CD4-positive, alpha-beta T cell treated with Interleukin-21 for 1 hour (primary cell): ENCODE results near the gene DHH.
"Not testable (repeated sequence)": the region's sequence is repeated elsewhere in the genome, so short reads cannot be mapped to it uniquely, and the experiment has no call there.

Experiments
- DNase-seq: peaks from one replicate; pipeline ENCODE4 v3.0.0-alpha.2; 2020

The DHH gene

DNA sequence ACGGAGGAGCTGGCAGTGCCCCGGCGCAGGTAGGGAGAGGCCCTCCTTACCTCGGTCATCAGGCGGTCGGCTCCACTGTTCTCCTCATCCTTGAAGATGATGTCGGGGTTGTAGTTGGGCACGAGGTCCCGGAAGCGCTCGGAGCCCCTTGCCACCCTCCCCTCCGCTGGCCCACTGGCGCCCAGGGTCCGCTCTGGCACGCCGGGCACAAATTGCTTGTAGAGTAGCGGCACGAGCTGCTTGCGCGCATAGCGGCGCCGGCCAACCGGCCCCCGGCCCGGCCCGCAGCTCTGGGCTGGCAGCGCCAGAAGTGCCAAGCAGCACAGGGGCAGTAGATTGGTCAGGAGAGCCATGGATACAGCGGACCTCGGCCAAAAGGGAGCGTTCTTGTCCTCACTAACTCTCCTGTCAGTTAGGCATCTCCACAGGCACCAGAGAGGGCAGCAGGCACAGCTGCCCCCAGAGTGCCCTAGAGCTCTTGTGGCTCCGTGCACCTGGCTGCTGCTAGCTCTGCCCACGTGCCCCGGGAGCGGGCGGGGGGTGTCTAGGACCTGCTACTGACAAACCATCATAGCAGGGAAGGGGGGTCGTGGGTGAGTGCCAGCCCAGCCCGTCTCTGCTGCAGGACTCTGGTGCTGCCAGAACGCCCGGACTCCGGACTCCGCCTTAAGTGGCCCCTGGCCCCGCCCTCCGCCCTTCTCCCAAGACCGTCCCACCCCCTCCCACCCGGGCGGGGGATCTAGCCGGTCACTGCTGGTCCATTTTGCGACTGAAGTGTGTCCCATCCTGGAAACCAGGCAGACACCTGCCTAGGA lies at the start of gene DHH:
Gene DHH, minus strand, starts transcription at position 642 of the 815 bp plus-strand sequence. Its CDS starts 289 bp downstream, at position 353.
- no peak for DNase-seq

DNA sequence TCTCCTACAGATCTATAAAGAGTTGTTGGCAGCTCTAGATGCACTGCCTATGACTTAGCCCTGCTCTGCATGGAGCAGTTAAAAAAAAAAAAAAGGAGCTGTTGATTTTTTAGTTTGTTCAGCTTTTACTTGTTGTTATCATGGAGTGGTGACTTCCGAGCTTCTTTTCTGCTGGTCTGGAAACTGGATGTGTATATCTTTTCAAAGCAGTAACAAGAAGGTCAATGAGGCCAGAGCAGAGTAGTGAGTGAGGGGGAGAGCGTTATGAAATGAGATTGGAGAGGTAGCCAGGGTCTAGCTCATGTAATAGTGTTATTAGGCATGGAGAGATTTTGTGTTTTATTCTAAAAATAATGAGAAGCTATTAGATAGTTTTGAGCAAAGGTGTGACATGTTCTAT lies 49.8 kb upstream of the DHH start:
- DNase-seq: no peak

DNA sequence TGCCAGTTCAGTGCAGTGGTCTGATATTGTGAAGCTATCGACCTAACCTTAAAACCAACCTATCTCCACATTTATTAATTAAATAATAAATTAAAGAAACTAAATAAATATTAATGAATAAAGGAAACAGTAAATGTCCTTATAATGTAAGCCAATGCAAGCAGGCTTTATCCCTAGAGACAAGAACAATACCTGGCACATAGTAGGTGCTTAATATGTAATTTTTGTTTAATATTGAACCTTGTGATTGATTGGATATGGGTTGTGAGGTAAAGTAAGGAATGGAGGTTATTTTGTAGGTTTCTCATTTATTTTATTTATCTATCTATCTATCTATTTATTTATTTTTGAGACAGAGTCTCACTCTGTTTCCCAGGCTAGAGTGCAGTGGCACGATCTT lies 44.4 kb upstream of the DHH start:
- no peak for DNase-seq

DNA sequence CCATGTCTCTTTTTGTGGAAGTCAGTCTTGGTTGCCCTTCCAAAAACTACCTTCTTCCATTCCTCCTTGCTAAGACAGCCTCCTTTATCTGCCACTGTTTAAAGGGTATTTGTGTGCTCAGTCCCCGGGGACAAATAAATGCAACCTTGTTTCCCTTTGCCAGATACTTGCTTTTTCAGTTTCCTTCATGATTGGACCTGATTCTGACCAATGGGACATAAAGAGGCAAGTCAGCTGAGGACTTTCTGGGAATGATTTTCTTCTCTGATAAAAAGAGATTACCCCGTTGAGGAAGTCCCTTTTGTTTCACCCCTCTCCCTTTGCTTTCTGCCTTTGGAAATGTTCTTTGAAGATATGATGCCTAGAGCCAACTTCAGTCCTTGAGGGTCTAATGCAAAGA lies 44.0 kb upstream of the DHH start:
- no peak for DNase-seq

DNA sequence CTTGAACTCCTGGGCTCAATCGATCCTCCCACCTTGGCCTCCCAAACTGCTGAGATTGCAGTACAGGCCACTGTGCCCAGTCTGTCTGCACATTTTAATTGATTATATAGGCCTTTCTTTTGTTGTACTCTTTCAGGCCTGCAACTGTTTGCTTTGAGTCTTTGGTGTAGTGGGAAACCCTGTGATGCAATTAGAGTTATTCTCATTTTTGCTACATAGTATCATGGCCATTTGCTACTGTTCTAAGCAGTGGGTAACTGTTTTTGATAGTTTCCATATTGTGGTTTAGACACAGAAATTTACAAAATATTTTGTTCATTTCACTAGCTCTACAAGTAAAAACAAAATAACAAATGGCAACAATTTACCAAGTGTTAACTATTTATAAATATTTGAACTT lies 42.9 kb upstream of the DHH start:
- no peak for DNase-seq

DNA sequence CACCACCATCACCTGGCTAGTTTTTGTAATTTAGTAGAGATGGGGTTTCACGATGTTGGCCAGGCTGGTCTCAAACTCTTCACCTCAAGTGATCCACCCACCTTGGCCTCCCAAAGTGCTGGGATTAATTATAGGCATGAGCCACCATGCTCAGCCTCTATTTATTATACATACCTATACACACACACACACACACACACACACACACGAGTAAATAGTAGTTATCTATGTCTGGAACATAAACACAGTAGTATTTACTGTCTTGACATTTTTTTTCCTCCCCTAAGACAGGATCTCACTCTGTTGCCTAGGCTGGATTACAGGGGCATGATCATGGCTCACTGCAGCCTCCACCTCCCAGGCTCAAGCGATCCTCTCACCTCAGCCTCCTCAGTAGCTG lies 42.4 kb upstream of the DHH start:
- not testable (repeated sequence) for DNase-seq

DNA sequence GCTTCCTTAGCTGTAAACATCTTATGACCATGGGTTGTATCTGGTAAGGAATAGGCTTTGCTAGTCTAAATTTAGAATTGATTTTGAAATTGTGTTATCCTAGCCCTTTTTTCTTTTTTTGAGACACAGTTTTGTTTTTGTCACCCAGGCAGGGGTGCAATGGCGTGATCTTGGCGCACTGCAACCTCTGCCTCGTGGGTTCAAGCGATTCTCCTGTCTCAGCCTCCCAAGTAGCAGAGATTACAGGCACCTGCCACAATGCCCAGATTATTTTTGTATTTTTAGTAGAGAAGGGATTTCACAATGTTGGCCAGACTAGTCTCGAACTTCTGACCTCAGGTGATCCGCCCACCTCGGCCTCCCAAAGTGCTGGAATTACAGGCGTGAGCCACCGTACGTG lies 39.0 kb upstream of the DHH start:
- DNase-seq: no peak

DNA sequence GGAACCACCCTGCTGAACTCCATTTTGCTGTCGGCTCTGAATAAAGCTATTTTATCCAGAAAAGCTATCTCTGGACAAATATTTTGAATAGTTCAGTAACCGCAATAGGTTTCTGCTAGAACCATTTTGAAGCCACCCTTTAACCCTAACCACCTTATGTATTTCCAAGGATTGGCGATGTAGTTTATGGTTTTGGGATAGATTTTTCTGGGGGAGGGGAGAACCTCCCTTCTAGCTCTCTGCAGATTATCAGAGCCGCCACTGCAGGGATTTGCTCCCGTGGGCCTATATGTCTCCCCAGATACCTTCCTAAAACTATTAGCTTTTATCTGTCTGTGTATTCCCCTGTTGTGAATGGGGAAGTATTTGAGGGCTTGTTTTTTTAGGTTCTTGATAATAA lies 38.4 kb upstream of the DHH start:
- DNase-seq: no peak

DNA sequence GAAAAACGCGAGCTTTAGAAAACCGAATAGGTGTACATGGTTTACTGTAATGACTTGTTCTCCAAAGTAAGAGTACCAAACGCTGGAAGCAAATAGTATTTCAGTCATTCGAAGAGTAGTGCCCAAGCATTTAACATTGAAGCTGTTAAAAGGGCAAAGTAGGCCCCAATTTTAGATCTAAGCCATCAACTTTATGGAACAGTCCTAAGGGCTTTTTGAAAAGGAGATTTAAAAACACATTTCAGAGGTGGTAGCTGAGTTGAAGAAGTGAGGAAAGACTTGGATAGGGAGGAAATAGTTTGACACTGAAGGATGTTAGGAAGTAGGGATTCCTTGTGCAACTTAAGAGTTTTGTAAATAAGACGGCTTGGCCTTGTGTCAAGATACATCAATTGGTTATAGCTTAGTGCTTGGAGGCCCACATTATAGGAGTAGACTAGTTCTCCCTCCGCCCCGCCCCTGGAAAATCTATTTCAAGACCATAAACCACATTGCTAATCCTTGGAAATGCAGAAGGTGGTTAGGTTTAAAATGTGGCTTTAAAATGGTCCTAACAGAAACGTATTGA lies 37.4 kb upstream of the DHH start:
- DNase-seq: no peak

DNA sequence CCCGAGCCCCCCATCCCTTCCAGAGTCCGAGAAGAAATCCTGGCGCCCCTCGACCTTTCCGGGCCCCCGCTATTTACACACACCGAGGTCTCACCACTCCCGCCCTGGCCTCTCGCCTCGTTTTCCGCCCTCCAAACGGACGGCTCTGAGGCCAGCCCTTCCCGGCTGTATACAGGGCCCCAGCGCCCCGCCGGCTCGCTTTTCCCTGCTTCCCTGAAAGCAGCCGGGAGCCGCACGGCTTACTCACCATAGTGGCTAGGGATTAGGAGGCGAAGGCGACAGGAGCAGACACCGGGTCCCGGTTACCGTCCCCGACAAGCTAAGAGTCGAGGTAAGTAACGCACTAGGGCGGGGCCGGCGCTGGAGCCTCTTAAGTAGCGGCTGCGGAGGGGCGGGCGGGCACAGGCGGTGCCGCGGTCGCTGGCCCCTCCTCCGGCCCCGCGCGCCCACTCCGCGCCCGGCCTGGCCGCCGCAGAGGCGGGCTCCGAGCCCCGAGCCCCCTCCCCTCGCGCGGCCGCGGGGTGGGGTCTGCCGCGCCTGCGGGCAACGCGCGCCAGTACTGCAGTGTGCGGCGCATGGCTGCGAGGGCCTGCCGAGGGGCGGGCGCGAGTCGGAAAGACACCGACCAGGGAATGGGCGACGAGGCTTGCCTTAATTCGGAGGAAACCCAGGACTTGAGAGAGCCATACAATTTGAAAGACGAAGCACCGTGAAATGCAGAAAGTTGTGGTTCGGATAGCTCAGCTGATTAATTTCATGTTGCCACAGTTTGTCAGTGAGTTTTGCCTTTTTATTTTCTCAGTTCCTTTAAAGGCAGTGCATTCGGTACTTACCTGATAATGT lies 36.7 kb upstream of the DHH start, which contains the start of gene TUBA1B:
Gene TUBA1B, minus strand, starts transcription at position 345 of the 843 bp plus-strand sequence. Its CDS starts 95 bp downstream, at position 250.
- DNase-seq: peak; percentile 92

DNA sequence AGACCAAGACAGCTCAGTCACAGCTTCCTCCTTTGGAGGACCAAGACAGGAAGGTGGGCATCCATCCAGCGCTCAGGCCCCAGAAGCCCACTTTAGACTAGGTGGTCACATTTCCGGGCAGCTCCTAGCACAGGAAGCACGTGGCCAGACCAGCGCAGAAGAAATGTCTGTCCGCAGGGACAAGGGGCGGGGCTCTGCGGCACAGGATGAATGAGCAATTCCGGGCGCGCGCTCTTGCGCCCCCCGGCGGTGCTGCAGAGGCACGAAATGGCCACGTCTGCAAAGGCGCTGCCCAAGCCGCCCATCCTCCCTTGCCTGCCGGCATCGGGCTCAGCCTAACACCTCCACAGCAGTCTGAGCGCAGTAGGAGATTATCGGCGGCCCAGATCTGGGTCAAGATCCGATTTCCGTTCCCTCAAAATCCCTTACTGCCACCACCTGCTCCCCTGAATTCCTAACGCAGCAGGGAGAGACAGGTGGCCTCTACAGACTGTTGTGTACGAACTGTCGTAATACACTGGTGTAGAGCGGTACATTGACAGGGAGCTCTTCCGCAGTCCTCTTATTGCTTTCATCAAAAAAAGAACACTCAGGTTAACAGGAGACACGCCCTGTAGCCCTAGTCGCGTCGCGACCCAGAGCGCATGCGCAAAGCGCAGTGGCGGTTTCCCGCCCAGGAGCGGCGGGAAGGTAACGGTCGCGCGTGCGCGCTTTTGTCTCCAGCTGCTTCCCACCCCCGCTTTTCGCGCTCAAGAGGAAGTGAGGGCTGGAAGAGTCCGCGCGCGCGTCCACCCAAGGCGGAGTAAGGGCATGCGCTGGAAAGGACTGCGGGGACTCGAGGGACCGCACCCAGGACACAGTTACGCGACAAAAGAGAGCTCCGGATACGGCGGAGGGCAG lies 35.8 kb upstream of the DHH start:
- peak; percentile 95 for DNase-seq

DNA sequence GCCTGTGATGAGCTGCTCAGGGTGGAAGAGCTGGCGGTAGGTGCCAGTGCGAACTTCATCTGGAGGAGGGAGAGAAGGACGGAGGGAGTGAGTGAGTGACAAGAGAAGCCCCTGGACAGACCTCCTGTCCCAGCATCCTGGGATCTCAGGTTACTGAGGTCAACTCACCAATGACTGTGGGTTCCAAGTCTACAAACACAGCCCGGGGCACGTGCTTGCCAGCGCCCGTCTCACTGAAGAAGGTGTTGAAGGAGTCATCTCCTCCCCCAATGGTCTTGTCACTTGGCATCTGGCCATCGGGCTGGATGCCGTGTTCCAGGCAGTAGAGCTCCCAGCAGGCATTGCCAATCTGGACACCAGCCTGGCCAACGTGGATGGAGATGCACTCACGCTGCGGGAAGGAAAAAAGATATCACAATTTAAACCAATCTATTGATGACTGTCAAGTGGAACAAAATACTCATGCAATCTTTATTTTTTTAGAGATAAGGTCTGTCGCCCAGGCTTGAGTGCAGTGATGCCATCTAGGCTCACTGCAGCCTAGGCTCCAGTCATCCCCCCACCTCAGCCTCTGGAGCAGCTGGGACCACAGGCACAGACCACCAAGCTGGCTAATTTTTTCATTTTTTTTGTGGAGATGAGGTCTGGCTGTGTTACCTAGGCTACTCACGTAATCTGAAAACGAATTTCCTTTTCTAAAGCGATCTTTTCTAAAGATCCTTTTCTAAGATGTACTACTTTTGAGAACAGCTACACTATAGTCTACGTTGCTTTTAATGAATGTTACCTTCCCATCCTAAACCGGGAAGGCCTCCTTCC lies 34.9 kb upstream of the DHH start:
- no peak for DNase-seq

DNA sequence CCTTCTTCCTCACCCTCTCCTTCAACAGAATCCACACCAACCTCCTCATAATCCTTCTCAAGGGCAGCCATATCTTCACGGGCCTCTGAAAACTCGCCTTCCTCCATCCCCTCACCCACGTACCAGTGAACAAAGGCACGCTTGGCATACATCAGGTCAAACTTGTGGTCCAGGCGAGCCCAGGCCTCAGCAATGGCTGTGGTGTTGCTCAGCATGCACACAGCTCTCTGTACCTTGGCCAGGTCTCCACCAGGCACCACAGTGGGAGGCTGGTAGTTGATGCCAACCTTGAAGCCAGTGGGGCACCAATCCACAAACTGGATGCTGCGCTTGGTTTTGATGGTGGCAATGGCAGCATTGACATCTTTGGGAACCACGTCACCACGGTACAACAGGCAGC lies 33.4 kb upstream of the DHH start:
- not testable (repeated sequence) for DNase-seq

DNA sequence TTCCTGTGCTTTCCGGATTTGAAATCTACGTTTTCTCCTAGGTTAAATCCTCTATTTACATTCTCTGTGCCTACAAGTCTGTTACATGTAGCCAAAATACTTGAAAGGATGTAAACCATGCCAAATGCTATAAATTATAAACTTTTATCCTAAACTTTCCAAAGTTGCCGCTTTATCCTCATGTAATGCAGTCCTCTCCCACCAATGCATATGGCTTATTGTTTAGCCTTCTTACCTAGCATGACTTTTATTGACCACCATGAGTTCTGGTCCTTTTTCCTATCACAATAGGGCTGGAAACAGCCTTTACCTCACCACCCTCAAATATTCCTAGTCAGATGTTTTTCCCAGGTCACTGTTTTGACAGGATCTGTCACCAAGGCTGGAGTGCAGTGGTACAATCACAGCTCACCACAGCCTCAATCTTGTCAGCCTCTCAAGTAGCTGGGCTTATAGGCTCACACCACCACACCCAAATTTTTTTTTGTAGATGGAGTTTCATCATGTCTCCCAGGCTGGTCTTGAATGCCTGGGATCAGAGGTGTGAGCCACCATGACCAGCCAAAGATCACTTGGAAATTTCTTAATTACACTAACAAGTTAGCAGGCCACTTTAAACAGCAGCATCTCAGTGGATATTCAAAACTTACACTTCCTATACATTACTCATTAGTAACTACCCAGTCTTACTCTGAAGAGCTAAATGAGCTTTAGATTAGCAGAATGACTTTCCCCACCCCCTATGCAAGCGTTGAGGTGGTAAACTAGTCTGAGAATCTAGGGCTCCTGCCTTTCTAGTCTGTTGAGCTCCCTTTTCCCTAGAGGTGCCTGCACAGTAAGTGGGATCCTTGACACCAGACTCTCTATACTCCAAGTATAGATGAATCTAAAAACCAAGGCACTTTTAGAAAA lies 32.5 kb upstream of the DHH start:
- DNase-seq: no peak

DNA sequence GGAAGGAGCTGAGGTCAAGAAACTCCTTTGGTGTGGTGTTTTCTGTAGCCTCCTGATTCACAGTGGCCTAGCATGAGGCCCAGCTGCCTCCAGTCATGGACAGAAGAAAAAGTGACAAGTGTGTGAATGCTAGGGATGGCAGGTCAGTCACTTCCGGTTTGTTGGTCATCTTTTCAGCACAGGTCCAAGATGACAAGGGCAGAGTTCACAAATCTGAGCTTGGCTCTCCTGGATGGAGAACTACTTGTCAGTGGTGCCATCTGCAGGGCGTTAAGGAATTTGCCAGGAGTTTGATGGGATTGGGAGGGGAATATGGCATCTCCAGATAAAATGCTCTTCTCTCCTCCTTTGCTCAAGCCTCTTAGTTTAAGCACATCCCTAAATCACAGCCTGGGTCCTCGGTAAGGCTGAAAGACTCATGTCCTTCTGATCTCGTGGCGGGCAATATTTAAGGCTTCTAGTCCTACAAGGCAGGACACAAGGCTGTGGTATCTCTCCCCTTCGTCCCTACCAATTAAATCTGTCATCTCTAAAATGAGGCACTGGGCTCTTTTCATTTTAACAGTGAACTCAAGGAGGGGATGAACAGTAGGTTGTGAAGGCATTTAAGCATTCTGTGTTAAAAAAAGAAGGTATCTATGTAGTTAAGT lies 26.6 kb upstream of the DHH start:
- no peak for DNase-seq

DNA sequence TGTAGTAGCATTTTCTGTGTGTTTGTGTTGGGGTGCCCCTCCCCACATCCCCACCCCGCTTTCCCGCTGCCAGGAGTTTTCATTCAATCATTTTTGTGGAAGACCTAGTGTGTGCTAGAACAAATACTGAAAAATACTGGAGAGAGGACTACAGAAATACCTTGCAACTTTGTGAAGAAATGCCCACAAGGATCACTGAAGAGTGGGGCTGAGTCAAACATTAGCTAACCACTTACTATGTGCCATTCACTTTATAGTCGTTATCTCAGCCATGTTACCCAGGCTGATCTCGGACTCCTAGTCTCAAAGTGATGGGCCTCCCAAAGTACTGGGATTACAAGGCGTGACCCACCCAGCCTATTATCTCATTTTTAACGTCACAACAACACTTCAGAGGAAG lies 16.6 kb upstream of the DHH start:
- DNase-seq: no peak

DNA sequence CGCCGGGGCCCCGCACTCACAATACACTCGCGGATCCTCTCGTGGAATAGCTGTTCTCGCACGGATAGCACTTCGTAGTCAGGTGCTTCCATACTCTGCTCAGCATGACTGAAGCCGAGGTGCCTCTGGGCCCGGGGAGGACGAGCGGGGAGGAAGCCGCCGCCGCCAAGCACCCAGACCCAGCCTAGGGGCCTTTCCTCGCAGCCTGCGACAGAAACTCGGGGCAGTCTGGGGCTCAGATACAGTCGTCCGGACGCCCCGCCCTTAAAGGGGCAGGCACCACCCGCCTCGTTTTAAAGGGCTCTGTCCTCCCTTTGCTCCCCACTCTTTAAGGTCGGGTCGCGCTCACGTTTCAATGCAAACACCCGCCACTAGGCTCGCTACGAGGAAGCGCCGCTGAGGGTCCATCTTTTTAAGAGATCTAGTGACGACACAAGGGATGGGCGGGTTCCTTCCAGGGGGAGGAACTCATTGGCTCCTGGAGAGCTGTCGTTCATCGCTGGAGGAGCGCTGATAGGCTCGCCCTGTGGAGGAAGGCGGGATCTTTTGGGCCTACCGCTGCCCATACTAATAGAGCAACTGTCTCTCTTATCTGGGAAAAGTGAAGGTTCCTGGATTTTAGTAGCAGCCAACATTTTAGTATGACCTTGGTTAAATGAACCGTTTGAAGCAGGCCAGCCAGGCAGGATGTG lies 16.0 kb upstream of the DHH start, which contains the start of gene LMBR1L:
Gene LMBR1L, minus strand, starts transcription at position 384 of the 692 bp plus-strand sequence. Its CDS starts 292 bp downstream, at position 92.
- peak; percentile 99 for DNase-seq

DNA sequence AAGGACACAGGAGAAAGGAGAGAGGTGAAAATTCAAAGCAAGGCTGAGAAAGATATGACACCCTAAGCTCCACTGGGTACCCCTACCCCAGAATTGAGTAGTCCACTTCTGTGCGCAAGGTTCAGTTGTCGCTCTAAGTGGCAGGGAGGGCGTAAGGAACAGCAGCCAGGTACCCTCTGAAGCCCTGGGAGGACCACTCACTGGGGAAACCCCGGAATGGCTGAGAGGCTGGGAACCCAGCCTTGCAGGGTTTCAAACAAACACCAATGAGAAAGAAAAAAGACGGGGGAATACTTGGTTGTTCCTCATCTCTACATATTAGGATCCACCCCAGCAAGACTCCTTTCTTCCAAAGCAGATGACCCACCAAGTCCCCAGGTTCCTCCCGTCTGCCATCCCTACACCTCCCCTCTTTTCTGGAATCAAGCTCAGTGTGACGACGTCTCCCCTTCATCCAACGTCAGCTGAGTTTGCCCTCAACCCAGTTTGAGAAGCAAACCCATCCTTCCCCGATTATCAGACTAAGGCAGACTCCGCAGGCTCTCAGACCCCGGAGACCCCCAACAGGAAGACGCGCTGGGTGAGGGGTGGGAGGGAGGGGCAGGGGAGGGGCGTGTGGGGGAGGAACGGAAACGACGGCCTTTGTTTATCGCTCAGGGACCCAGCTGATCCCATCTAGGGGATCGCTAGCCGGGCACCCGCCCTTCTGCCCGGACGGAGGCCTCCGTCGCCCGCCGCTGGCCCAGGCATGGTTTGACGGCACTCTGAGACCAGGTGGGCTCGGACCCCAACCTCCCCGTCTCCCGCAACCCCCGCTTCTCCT lies 15.3 kb upstream of the DHH start:
- DNase-seq: peak; percentile 33
